Omental fat pad (tissue), 4 donors: Measurements from ENCODE around the gene ALX1. TPM values are rescaled to one million over a fixed set of nuclear protein-coding genes. Genes with fewer than 3 reads are reported as not detected.
"Not testable (repeated sequence)": the region's sequence is repeated elsewhere in the genome, so short reads cannot be mapped to it uniquely, and the experiment has no call there.

Experiments used
- ATAC-seq: fragments of 150-250 bp; one replicate; pipeline ENCODE4 v1.9.1; 2016; ENCODE audit warnings: mild to moderate bottlenecking, moderate library complexity; ENCODE audit not compliant: low FRiP score
- DNase-seq: peaks from one replicate; pipeline ENCODE4 v3.0.0-alpha.2; 2019; ENCODE audit warnings: low spot score
- CTCF ChIP-seq, 3 donors: fragments of 450-650 bp; IDR thresholded peaks; one replicate each; pipeline ENCODE4 v1.5.1; 2016 to 2017; ENCODE audit warnings: antibody characterized with exemption in 3 of 3, mild to moderate bottlenecking in 3 of 3, moderate library complexity in 2 of 3
- total RNA-seq, 4 donors: library from RNA; depleted of rRNA; stranded (reverse); fragments of >200 nt; gene quantifications; one replicate each; pipeline ENCODE4 v1.1.0, GENCODE V29; 2016

ALX1 gene
- total RNA-seq, 4 donors from 2014 or later: not detected

- TF ChIP-seq CTCF (IDR thresholded peaks at IDR 0.05): no peak
- DNase-seq (no peak), ATAC-seq (no peak)
Observed at GRCh38 chr12:85299053-85299452, 19.0 kb downstream of the ALX1 start.

DNA sequence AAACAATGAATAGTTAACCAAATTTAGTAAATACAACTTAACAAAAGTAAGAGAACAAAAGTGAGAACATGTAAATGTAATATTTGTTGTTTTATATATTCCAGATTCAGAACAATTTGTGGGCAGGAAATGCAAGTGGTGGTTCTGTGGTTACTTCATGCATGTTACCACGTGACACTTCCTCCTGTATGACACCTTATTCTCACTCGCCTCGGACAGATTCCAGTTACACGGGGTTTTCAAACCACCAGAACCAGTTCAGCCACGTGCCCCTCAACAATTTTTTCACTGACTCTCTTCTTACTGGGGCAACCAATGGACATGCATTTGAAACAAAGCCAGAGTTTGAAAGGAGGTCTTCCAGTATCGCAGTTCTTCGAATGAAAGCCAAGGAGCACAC is 21.0 kb downstream of the ALX1 start:
- no peak for DNase-seq
- no peak for ATAC-seq

DNA sequence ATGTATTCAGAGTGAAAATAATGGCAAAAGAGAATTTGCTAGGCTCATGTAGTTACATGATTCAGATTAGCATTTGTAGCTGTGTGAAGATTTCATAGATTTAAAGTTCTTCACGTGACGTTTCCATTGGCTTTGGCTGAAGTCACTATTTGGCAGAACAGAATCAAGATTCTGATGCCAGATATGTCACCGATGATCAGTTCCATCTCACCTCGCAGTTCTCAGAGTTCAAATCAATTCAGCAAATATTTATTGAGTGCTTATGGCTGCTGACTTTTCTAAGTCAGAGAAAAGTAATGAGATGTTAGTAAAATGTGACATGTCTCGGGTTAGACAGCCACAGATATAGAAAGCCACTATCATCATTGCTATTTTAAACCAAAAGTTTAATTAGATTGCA is 28.4 kb downstream of the ALX1 start:
- DNase-seq: no peak
- TF ChIP-seq CTCF (IDR thresholded peaks at IDR 0.05): no peak
- no peak for ATAC-seq

More for the DNA sequence above, 21.0 kb downstream of the ALX1 start:
- no peak for TF ChIP-seq CTCF (IDR thresholded peaks at IDR 0.05)

GRCh38 chr12:85309125-85309566 is 29.1 kb downstream of the ALX1 start:
- DNase-seq: no peak
- no peak for ATAC-seq
- no peak for TF ChIP-seq CTCF (IDR thresholded peaks at IDR 0.05)

DNA sequence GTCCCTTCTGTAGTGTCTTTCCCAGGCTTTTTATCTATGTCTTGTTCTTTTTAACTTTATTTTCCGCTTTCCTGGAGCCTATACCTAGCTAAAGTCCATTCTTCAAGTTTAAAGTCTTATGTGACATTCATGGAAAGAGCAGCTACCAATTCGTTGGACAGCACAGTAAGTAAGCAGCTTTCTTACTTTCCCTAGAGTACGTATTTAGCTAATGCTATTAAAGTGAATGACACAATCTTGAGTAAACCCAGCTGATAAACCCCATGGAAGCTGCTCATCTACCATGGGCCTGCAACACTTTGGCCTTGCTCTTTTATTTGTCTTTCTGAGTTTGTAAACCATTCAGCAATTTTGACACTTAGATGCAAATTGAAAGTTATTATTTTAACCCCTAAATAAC is 30.0 kb downstream of the ALX1 start:
- DNase-seq (no peak), ATAC-seq (no peak)
- TF ChIP-seq CTCF (IDR thresholded peaks at IDR 0.05): no peak

- ATAC-seq (no peak), DNase-seq (no peak)
- no peak for TF ChIP-seq CTCF (IDR thresholded peaks at IDR 0.05)
Observed at GRCh38 chr12:85310456-85311076, 30.5 kb downstream of the ALX1 start.

DNA sequence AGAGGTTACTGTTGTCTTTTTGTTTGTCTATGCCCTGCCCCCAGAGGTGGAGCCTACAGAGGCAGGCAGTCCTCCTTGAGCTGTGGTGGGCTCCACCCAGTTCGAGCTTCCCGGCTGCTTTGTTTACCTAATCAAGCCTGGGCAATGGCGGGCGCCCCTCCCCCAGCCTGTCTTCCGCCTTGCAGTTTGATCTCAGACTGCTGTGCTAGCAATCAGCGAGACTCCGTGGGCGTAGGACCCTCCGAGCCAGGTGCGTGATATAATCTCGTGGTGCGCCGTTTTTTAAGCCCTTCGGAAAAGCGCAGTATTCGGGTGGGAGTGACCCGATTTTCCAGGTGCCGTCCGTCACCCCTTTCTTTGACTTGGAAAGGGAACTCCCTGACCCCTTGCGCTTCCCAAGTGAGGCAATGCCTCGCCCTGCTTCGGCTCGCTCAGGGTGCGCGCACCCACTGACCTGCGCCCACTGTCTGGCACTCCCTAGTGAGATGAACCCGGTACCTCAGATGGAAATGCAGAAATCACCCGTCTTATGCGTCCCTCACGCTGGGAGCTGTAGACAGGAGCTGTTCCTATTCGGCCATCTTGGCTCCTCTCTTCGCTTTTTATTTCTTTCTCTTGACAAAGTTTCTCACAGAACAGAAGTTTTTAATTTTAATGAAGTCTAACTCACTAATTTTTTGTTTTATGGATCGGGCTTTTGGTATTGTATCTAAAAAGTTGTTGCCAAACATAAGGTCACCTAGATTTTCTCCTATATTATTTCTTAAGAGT is 38.0 kb downstream of the ALX1 start:
- not testable (repeated sequence) for ATAC-seq, DNase-seq
